ENCODE measurements around the gene DPF3.

Gene DPF3

GRCh38 chr14:72739446-72740405 lies 154.2 kb downstream of the DPF3 start:
- no peak for DNase-seq

GRCh38 chr14:72738161-72738611 lies 155.7 kb downstream of the DPF3 start:
- no peak for DNase-seq

DNA sequence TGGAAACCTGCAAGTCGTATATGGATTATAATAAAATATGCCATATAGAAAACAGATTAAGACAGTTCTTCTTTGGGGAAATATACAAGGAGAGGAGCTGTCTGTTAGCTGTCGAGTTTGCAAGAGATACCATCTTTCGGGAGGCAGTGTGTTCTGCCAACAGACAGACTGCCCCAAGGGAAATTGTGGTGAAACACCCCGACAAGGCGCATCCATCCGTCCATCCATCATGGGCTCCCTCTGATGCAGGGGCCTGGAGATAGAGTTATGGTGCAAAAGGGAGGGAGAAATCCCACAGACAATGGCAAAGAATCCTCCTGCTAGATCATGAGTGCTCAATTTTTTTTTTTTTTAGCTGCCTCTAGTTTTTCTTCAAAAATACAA lies 156.3 kb downstream of the DPF3 start:
- no peak for DNase-seq

- DNase-seq, result no peak
Observed at GRCh38 chr14:72736786-72737559, 156.9 kb downstream of the DPF3 start.

- DNase-seq, result no peak
Observed at GRCh38 chr14:72736308-72736707, 157.6 kb downstream of the DPF3 start.

DNA sequence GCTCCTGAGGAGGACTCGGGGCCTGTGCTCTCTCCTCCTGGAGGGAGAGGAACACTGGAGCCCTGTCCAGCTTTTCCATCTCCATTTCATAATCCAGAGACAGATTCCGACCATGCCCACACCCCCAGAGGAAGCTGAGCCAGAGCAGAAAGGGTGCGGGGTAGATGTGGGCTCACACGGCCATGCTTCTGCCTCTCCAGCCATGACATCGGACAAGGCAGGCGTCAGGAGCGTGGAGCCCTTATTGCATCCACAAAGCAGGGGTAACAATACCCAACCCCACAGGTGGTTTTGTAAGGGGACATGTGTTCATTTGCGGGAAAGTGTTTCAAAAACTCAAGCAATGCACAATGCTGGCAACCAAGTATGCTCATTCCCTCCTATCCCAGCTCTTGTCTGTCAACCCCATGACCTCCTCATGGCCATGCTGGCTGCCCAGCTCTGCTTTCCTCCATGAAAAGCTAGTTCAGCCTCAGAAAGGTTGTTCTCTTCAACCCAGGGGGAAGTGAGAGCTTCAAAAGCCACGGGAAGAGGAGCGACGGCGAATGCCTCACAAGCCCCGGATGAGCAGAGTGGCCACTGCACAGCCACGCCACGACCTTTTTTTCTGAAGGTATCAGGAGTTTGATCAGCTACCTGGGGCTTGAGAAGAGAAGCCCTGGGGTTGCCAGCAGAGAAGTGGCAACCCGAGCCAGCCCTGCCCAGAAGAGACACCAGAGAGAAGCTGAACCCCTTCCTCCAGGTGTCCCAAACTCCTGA lies 161.7 kb downstream of the DPF3 start:
- DNase-seq, result no peak

DNA sequence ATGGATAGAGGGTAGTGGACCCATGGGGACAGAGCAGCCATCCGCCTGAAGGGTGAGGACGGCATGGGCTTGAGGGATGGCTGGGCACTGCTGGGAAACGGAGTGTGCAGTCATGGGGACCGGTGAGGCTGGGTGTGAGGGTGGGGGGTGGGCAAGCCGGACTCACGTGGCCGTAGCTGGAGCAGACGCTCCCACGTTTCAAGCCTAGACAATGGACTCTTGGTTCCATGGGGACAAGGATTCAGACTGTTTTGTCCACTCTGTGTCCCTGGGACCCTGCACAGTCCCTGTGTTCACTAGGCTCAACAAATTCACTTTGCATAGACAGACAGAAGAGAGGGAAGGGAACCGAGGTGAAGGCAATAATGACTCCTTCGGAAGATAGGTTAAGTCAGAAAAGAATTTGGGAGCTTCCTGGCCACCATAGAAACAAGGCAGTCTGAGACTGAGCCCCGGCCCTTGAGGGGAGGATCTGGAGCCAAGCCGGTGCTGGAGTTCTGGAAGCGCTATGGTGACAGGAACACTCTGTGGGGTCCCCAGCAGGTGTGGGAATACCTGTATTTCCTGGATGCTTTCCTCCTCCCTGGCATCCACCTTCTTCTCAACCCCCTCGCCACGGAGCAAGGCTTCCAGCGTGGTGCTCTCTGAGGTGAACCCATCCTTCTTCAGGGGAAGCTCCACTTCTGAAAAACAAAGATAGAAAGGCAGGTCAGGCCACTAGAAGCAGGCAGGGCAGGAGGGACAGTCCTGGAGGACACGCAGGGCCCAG lies 162.5 kb downstream of the DPF3 start:
- DNase-seq, result no peak

GRCh38 chr14:72730468-72730867 lies 163.4 kb downstream of the DPF3 start:
- DNase-seq, result no peak

GRCh38 chr14:72726444-72726843 lies 167.5 kb downstream of the DPF3 start:
- DNase-seq, result no peak

DNA sequence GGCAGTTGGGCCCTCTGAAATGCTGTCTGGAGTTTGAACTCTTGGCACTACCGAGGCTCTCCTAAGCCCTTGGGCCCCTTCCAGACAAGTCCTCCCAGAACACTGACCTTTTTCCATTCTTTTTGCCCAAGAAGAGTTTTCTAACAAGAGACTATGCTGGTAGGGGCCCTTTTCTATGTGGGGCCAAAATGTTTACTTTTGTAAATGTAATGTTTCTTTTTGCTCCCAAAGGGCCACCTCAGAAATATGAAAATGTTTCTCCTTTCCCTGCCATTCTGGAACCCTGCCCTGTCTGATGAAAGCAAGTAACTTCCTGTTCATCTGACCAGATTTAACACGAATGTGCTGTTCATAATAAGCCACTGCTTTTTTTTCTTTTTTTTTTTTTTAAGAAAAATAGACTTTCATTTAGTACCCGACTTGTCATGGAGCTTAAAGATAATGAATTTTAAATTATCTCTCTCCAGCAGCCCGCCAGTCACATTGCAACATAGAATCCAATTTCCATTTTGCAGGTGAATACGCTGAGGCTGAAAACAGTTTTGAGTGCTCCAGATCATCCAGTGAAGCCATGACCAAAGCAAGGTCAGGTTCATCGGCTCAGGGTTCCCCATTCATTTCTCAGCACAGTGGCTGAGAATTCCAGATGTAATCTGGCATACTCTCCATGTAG lies 169.9 kb downstream of the DPF3 start:
- DNase-seq, result no peak

DNA sequence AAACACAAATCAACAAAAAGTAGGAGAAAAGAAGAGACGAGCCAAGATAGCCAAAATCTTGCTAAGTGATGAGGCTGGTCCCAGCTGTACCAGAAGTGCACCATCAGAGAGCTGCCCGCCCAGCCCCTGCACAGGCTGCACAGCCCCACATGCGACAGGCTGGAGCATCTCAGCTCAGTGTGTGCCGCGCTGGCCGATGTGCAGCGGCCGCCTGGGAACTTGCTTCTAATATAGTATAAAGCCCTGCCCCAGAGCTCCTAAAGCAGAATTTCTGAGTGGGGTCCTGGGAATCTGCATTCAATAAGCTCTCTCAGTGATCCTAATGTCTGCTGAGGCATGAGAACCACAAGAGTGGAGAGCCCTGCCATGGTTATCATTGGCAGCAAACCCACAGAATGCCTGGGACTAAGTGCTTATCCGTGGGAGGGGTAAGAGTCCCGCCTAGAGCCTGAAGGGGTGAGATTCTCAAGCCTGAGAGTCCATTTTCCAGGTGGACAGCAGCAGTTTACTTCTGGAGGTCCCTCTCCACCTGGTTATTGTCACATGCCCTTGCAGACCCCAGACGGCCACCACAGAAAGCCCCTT lies 171.6 kb downstream of the DPF3 start:
- DNase-seq, result no peak

DNA sequence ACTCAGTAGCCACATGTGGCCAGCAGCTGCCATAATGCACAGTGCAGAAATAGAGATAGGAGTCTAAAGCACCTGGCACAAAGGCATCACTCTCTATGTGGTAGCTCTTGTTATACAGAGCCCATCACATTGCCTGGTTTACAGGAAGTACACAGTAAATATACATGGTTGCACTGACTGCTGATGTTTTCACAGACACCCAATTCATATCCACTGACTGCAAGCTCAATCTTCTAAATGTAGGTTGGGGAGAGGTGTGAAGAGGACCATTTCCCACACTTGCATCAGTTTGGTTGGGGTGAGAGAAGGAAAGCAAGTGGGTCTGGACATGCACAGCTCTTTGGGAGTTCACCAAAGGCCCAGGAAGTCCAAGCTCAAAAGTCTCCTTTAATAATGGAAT lies 172.8 kb downstream of the DPF3 start:
- DNase-seq, result no peak

GRCh38 chr14:72717220-72717619 lies 176.7 kb downstream of the DPF3 start:
- DNase-seq, result no peak

DNA sequence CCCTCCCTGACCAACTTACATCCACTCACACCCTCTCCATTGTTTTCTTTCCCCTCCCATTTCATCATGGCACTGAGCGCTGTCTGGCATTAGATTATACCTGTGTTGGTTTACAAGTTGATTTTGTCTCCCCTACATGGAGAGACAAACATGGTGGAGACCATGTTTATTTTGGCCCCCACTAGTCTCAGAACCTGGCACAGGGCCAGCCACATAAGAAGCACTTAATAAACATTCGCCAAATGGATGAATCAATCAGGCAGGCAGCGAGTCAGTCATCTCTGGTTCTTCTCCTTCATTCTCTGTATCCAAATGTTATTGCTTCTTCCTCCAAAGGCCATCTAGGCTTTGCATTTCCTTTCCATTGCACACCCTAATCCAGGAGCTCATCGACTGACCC lies 177.4 kb downstream of the DPF3 start:
- no peak for DNase-seq

DNA sequence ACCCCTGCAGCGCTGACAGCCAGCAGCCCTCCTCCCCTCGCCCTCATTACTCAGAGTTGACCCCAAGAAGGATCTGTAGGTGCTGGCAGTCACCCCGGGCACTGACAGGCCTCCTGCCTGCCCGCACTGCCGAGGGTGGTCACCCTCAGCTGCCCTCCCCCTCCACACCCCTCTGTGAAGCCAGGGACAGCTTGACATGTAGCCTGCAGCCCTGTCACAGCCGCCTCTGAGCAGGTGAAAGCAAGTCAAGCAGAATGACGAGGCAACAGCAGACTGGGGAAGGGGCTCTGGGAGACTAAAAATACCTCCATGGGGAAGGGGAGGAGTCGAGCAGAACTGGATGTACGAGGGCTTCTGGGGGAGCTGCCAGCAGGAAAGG lies 178.1 kb downstream of the DPF3 start:
- DNase-seq, result no peak

- DNase-seq, result no peak
Observed at GRCh38 chr14:72715215-72715849, 178.6 kb downstream of the DPF3 start.

- no peak for DNase-seq
Observed at GRCh38 chr14:72714871-72715214, 179.1 kb downstream of the DPF3 start.

DNA sequence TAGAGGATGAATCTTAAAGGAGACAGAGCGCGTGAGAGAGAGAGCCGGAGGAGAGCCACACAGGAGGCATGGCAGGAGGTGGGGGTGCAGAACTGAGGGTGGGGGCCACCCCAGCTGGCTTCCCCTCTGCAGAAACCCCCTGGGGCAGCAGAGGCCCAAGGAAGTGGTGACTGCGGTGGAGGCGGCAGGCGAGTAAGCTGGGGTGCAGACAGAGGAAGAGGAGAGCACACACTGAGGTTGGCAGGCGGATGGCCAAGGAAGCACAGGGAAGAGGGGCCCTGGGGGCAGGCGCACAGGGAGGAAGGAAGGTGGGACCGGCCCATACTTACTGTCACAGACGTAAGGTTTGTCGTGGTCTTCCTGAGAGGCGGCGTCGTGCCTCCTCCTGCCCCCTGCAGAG lies 179.8 kb downstream of the DPF3 start:
- peak; percentile 70 for DNase-seq

DNA sequence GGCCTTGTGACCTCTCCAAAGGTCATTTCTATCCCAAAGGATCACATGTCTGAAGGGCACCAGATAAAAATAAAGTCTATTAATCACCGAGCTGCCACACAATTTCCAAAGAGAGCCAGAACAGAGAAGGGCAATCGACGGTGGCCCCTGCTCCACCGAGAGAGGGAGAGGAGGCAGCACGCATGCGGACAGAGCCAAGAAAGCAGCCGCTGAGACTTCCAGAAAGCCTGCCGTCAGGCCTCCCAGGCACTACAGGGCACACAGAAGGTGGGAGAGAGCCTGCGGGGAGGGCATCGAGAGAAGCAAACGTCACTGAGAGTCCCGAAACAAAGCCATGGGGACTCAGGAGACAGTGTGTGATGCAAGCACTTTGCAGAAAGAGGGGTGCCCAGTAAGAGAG lies 182.0 kb downstream of the DPF3 start:
- DNase-seq, result no peak

GRCh38 chr14:72709916-72710611 lies 183.8 kb downstream of the DPF3 start:
- no peak for DNase-seq

All from CD4-positive, alpha-beta T cell treated with Interferon gamma for 1 hour (primary cell).